Gastrocnemius medialis (tissue), 4 donors: Measurements from ENCODE around the gene LMNB1. TPM values are rescaled to one million over a fixed set of nuclear protein-coding genes. Genes with fewer than 3 reads are reported as not detected.
"Not testable (repeated sequence)": the region's sequence is repeated elsewhere in the genome, so short reads cannot be mapped to it uniquely, and the experiment has no call there.

Source experiments
- ATAC-seq, 2 donors: fragments of 150-250 bp; one replicate each; pipeline ENCODE4 v1.9.1; 2016
- DNase-seq, 2 donors: peaks; one replicate each; pipeline ENCODE4 v3.0.0-alpha.2; 2019
- H3K27ac ChIP-seq, 4 donors: fragments of 200-600 bp; sonication (generic); 1 replicate in 1 of 4; 2 replicates in 3 of 4; pipeline ENCODE4 v1.5.1; 2016 to 2018; ENCODE audit warnings: mild to moderate bottlenecking in 2 of 4, moderate library complexity in 1 of 4
- H3K27me3 ChIP-seq, 3 donors: fragments of 200-600 bp; sonication (generic) in 2 of 3; 1 replicate in 1 of 3; 2 replicates in 2 of 3; pipeline versions ENCODE4 v1.5.1 to v1.6.0; 2016 to 2019; ENCODE audit warnings: mild to moderate bottlenecking in 1 of 3, moderate library complexity in 1 of 3
- H3K36me3 ChIP-seq, 2 donors: fragments of 200-600 bp; sonication (generic) in 1 of 2; one replicate each; pipeline ENCODE4 v1.5.1; 2017 to 2018
- H3K4me1 ChIP-seq, 2 donors: fragments of 200-600 bp; sonication (generic) in 1 of 2; one replicate each; pipeline ENCODE4 v1.5.1; 2016 to 2017; ENCODE audit warnings: mild to moderate bottlenecking in 2 of 2
- H3K4me3 ChIP-seq, 4 donors: fragments of 200-600 bp; sonication (generic) in 3 of 4; 1 replicate in 1 of 4; 2 replicates in 3 of 4; pipeline ENCODE4 v1.5.1; 2016 to 2019; ENCODE audit warnings: mild to moderate bottlenecking in 2 of 4
- H3K9me3 ChIP-seq, 3 donors: fragments of 200-600 bp; sonication (generic) in 2 of 3; 1 replicate in 1 of 3; 2 replicates in 2 of 3; pipeline ENCODE4 v1.5.1; 2016 to 2019
- POLR2A ChIP-seq, 2 donors: fragments of 450-650 bp; IDR thresholded peaks; one replicate each; pipeline ENCODE4 v1.6.1; 2017; ENCODE audit warnings: antibody characterized with exemption in 2 of 2, mild to moderate bottlenecking in 2 of 2, moderate library complexity in 2 of 2
- in situ Hi-C, 4 donors: fragments of 200-750 bp; cut with MboI; loops; one replicate each; pipeline versions ENCODE4 v1.15.0 to v1.8.0; 2017; ENCODE audit warnings: low sequenced_read_pairs in 4 of 4
- intact Hi-C: fragments of 100-400 bp; cut with DNase I; formaldehyde crosslinking; loops from one replicate; pipeline ENCODE4 v1.15.1; 2023; ENCODE audit warnings: low total_unique reads
- total RNA-seq, 4 donors: library from RNA; depleted of rRNA; stranded (reverse); fragments of >200 nt; gene quantifications; one replicate each; pipeline versions ENCODE4 v1.1.0 to v1.2.3, GENCODE V29; 2016
- TF ChIP-seq, protein P1 (sequence below), 5 experiments: fragments of 450-650 bp in 3 of 5; fragments of 200-600 bp in 2 of 5; sonication (generic) in 2 of 5; IDR thresholded peaks in 4 of 5; conservative IDR thresholded peaks in 1 of 5; 1 replicate in 4 of 5; 2 replicates in 1 of 5; pipeline ENCODE4 v1.5.1; 2016 to 2019; ENCODE audit warnings: antibody characterized with exemption in 5 of 5, mild to moderate bottlenecking in 3 of 5, moderate library complexity in 3 of 5

Gene LMNB1
- total RNA-seq, 4 donors from 2014 or later = 0.51 to 4.1 (median 2.4) TPM; not detected in 1

GRCh38 chr5:126793097-126793496 is 16.2 kb downstream of the LMNB1 start:
- H3K27ac ChIP-seq = no peak overlapping the region
- no peak for DNase-seq
- H3K9me3 ChIP-seq = no peaks in the 10 kb centered on the region
- no peak for ATAC-seq
- intact Hi-C loops (no loop called here), in situ Hi-C loops (no loop called here)
- no peak overlapping the region for H3K4me3 ChIP-seq
- TF ChIP-seq, protein P1, sequence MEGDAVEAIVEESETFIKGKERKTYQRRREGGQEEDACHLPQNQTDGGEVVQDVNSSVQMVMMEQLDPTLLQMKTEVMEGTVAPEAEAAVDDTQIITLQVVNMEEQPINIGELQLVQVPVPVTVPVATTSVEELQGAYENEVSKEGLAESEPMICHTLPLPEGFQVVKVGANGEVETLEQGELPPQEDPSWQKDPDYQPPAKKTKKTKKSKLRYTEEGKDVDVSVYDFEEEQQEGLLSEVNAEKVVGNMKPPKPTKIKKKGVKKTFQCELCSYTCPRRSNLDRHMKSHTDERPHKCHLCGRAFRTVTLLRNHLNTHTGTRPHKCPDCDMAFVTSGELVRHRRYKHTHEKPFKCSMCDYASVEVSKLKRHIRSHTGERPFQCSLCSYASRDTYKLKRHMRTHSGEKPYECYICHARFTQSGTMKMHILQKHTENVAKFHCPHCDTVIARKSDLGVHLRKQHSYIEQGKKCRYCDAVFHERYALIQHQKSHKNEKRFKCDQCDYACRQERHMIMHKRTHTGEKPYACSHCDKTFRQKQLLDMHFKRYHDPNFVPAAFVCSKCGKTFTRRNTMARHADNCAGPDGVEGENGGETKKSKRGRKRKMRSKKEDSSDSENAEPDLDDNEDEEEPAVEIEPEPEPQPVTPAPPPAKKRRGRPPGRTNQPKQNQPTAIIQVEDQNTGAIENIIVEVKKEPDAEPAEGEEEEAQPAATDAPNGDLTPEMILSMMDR (IDR thresholded peaks at IDR 0.05 in 4 of 5, conservative IDR thresholded peaks at IDR 0.05 in 1 of 5) = no peak
- TF ChIP-seq POLR2A (IDR thresholded peaks at IDR 0.05) = no peak
- H3K36me3 ChIP-seq = no peaks in the 10 kb centered on the region
- no peaks in the 10 kb centered on the region for H3K27me3 ChIP-seq
- H3K4me1 ChIP-seq = no peaks in the 10 kb centered on the region

DNA sequence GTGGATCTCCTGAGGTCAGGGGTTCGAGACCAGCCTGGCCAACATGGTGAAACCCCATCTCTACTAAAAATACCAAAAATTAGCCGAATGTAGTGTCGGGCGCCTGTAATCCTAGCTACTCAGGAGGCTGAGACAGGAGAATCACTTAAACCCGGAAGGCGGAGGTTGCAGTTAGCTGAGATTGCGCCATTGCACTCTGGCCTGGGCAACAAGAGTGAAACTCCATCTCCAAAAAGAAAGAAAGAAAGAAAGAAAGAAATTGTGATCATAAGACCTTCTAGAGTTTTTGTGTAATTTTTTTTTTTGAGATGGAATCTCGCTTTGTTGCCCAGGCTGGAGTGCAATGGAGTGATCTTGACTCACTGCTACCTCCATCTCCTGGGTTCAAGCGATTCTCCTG is 16.7 kb downstream of the LMNB1 start:
- H3K36me3 ChIP-seq, H3K9me3 ChIP-seq, intact Hi-C loops, in situ Hi-C loops, ATAC-seq, H3K4me3 ChIP-seq, H3K27ac ChIP-seq, H3K27me3 ChIP-seq, DNase-seq, H3K4me1 ChIP-seq: not testable (repeated sequence)

GRCh38 chr5:126794157-126794828 is 17.4 kb downstream of the LMNB1 start:
- intact Hi-C loops (no loop called here), in situ Hi-C loops (no loop called here)
- no peak for ATAC-seq
- no peaks in the 10 kb centered on the region for H3K27me3 ChIP-seq
- TF ChIP-seq, protein P1 (IDR thresholded peaks at IDR 0.05 in 4 of 5, conservative IDR thresholded peaks at IDR 0.05 in 1 of 5) = no peak
- no peak for TF ChIP-seq POLR2A (IDR thresholded peaks at IDR 0.05)
- no peaks in the 10 kb centered on the region for H3K9me3 ChIP-seq
- no peak overlapping the region for H3K27ac ChIP-seq
- no peak for DNase-seq
- H3K4me1 ChIP-seq = no peaks in the 10 kb centered on the region
- H3K36me3 ChIP-seq = no peaks in the 10 kb centered on the region
- no peak overlapping the region for H3K4me3 ChIP-seq

DNA sequence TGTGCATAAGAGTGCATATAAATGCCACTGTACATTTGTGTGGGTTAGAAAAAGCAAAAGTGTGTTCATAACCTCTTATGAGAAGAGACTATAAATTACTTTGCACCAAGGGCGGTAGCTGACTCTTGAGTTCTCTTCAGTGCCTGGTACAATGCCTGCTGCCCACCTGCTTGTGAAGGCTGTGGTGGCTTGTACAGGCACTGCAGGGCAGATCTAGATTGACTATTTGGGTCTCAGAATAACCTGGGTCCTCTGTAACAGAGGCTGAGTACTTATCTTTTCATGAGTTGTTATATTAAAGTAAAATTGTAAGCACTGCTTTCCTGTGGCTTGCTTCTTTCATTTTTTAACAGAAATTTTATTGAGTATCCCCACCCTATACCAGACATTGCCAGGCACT is 22.8 kb downstream of the LMNB1 start:
- in situ Hi-C loops (no loop called here), intact Hi-C loops (no loop called here)
- Histone ChIP-seq H3K36me3 (no peaks in the 10 kb centered on the region), H3K4me1 (no peaks in the 10 kb centered on the region), H3K27me3 (no peaks in the 10 kb centered on the region), H3K27ac (no peak overlapping the region), H3K4me3 (no peak overlapping the region), H3K9me3 (no peaks in the 10 kb centered on the region)
- TF ChIP-seq, protein P1 (IDR thresholded peaks at IDR 0.05 in 4 of 5, conservative IDR thresholded peaks at IDR 0.05 in 1 of 5) = no peak
- TF ChIP-seq POLR2A (IDR thresholded peaks at IDR 0.05) = no peak
- DNase-seq = no peak
- ATAC-seq = no peak

GRCh38 chr5:126801174-126801991 is 24.4 kb downstream of the LMNB1 start:
- Histone ChIP-seq H3K36me3 (peaks cover 0 to 7% of the 10 kb centered on the region in 2 donors), H3K27me3 (no peaks in the 10 kb centered on the region), H3K4me3 (no peak overlapping the region), H3K4me1 (no peaks in the 10 kb centered on the region), H3K9me3 (no peaks in the 10 kb centered on the region), H3K27ac (no peak overlapping the region)
- in situ Hi-C loops (no loop called here), intact Hi-C loops (no loop called here)
- DNase-seq = no peak
- TF ChIP-seq, protein P1 (IDR thresholded peaks at IDR 0.05 in 4 of 5, conservative IDR thresholded peaks at IDR 0.05 in 1 of 5) = no peak
- TF ChIP-seq POLR2A (IDR thresholded peaks at IDR 0.05) = no peak
- ATAC-seq = no peak
